Measurements from ENCODE around the gene ERF.
"Not testable (repeated sequence)": the region's sequence is repeated elsewhere in the genome, so short reads cannot be mapped to it uniquely, and the experiment has no call there.

The ERF gene

DNA sequence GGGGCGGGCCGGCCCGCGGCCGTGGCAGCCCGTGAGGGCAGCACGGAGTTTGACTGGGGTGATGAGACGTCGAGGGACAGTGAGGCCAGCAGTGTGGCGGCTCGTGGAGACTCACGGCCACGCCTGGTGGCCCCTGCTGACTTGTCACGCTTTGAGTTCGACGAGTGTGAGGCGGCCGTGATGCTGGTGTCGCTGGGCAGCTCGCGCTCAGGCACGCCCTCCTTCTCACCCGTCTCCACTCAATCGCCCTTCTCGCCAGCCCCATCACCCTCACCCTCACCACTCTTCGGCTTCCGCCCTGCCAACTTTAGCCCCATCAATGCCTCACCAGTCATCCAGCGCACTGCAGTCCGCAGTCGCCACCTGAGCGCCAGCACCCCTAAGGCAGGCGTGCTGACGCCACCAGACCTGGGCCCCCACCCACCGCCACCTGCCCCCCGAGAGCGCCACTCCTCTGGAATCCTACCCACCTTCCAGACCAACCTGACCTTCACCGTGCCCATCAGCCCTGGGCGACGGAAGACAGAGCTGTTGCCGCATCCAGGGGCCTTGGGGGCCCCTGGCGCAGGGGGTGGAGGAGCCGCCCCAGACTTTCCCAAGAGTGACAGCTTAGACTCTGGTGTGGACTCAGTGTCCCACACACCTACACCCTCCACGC, 18.6 kb upstream of the ERF start:
- peak; percentile 13 for DNase-seq

DNA sequence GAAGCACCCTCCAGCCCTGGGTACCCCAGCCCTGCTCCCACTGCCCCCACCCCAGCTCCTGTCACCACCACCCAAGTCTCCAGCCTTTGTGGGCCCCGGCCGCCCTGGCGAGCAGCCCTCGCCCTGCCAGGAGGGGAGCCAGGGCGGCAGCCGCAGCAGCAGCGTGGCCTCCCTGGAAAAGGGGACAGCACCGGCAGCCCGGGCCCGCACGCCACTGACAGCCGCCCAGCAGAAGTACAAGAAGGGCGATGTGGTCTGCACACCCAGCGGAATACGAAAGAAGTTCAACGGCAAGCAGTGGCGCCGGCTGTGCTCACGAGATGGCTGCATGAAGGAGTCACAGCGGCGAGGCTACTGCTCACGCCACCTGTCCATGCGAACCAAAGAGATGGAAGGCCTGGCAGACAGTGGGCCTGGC, 18.1 kb upstream of the ERF start:
- DNase-seq: peak; percentile 16

DNA sequence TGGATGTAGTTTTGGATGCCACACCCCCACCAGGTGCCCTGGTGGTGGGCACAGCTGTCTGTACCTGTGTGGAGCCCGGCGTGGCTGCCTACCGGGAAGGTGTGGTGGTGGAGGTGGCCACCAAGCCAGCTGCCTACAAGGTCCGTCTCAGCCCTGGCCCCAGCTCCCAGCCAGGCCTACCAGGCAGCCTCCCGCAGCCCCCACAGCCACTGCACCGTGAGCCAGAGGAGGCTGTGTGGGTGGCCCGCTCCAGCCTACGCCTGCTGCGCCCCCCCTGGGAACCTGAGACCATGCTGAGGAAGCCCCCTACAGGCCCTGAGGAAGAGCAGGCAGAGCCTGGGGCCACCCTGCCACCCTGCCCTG, 17.6 kb upstream of the ERF start:
- DNase-seq: no peak

DNA sequence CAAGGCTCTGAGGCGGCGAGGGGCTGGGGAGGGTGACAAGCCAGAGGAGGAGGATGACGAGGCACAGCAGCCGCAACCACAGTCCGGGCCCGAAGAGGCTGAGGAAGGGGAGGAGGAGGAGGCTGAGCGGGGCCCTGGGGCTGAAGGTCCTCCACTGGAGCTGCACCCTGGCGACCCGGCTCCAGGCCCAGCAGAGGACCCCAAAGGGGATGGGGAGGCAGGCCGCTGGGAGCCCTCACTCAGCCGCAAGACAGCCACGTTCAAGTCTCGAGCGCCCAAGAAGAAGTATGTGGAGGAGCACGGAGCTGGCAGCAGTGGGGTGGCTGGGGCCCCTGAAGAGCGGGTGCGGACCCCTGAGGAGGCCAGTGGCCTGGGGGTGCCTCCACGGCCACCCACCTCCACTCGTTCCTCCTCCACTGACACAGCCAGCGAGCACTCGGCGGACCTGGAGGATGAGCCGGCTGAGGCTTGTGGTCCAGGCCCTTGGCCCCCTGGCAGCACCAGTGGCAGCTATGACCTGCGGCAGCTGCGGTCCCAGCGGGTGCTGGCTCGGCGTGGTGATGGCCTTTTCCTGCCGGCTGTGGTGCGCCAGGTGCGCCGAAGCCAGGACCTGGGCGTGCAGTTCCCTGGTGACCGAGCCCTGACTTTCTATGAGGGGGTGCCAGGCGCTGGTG, 17.1 kb upstream of the ERF start:
- no peak for DNase-seq

DNA sequence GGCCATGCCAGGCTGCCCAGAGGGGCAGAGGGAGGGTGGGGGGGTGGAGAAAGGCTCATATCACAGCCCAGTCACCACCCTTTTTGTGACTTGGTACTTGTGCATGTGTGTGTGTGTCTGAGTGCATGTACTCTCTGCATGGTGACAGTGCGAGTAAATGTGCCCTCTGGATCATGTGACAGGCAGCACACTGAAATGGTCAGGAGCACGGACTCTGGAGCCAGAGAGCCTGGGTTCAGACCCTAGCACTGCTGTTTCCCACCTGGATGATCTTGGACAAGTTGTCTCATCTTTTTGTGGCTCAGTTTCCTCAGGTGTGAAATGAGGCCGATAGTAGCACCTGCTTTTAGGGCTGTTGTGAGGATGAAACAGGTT, 16.1 kb upstream of the ERF start:
- no peak for DNase-seq

DNA sequence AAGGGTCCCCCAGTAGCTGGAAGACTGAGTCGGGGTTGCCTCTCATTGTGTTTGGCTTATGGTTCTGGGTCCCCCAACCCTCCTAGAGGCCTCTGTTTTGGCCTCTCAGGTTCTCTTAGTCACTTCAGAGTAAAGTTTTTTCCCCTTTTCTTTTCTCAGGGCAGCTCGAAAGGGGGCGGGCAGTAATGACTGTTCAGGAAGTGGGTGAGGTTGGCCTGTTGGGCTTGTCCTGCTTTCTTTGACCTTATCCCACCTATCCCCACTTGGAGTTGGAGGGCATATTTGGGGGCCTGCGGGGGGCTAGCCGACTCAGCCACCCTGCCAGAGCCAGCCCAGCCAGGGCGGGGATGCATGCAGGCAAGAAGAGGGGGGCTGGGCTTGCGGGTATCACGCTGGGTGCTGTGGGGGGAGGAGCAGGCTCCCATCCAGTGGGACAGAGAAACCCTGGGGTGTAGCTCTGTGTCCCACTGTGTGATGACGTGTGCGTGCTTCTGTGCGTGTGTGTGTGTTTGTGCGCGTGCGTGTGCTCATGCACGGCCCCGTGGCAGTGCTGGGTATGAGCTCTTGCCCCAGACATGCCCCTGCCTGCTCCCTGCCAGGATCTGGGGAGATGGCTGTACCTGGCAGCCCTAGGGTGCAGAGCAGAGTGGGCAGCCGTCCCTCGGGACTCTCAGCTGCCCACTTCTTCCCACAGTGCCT, 15.6 kb upstream of the ERF start:
- DNase-seq: peak; percentile 70

DNA sequence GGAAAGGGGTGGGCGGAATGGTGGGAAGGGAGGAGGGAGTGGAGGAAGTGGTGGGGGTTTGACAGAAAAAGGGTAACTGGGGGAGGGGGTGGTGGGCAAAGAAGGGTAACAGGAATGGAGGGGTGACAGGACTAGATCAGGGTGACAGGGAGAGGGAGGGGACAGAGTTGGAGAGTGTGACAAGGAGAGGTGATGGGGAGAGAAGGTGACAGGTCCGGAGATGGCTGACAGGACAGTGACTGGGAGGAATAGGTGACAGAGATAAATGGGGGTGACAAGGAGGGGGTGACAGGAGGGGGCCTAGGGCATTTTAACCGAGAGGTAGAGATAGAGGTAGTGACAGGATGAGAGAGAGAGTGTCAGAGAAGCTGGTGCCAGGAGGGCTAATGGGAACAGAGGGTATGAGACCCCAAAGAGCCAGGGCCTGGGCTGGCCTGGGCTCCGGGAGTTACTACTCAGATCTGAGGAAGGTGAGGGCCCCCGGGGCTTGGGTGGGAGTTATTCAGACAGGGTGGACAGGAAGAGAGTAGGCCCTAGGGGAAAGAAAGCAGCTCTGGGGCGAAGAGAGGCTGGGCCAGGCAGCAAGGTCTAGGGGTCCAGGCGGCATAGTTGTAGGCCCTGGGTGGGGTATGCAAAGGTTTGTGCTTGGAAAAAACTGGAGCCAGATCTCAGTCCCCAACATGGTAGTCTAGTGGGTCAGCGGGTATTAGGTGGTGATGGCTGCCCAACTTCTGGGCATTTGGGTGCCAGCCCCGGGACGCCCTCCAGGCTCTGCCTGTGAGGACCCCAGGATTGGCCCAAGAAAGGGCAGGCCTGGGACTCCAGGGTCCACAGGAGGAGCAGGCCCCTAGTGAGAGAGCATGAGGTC, 14.8 kb upstream of the ERF start:
- DNase-seq: peak; percentile 22

DNA sequence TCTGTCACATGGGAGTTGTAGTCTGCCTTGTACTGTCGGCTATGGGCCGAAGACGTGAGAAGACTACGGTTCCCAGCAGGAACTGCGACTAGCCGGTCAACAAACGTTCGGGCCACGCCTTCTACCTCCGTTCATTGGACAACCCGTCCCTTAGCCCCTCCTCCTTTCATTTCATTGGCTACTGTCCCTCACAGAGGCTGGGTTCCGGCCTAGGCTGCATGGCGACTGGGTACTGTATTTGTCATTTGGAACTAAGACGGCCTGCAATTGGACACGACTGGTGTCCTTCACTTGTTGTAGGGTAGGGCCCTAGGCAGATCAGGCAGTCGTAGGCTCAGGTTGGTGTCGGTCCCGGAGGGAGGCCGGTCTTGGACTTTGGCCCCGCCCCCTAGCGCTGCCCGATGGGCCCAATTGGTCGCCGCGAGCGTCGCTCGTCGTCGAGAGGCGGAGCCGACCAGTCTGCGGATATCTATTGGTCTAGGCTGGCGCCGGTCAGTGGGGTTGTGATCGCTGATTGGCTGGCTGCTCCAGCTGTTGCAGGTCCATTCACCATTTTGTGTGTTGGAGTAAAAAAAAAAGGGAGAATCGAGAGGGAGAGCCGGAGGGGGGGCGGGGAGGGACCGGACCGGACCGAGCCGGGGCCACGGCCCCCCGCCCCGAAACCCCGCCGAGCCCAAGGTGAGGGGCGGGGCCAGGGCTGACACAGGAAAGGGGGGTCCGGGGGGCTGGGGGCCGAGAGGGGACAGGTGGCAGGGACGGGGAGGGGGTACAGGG, 14.0 kb upstream of the ERF start, which contains the start of gene CIC:
Gene CIC, plus strand, starts transcription at position 549 of the 774 bp plus-strand sequence. CDS start 2,532 bp downstream, outside the sequence.
- DNase-seq: peak; percentile 98

DNA sequence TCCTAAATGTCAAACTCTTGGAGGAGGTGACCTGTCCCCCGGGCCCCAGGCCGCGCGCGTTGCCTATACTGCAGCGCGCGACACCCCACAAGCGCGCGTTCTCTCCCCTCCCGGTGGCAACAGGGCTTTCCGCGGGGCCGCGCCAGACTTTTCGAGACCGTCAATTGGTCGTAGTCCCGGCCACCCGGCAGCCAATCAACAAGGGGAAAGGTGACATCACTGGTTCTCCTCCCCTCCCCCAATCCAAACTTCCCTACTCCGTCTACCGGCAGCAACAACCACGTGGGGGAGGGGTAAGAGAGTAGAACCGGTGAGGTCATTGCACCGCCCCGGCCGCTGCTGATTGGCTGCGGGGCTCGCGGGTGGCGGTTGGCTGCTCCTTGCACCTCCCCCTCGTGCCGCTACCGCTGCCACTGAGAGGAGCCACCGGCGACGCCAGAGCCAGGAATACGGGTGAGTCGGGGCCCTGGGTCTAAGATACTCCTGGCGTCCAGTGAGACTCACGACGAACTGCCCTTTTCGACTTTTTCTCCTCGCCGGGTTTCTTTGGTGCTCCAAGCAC, 13.3 kb upstream of the ERF start:
- peak; percentile 98 for DNase-seq

DNA sequence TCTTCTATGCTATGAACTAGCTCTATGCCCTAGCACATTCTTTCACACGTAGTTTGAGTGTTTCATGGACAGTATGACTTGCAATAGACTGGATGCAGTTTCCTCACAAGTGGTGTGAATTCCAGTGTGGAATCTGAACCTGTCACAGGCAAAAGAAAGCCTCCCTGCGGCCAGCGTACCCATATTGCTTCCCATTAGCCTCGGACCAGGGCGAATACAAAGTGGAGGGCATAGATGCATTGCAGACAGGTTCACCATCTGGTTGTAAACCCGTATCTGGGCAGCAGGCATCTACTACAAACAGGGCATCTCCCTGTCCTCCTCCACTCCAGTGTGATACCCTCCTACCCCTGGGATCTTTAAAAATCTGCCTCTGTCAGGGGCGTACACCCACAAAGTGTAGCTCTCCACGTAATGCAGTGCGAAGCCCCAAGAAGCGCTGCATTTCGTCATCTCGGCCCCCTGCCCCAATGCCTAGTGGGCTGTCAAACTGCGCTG, 12.8 kb upstream of the ERF start:
- no peak for DNase-seq

DNA sequence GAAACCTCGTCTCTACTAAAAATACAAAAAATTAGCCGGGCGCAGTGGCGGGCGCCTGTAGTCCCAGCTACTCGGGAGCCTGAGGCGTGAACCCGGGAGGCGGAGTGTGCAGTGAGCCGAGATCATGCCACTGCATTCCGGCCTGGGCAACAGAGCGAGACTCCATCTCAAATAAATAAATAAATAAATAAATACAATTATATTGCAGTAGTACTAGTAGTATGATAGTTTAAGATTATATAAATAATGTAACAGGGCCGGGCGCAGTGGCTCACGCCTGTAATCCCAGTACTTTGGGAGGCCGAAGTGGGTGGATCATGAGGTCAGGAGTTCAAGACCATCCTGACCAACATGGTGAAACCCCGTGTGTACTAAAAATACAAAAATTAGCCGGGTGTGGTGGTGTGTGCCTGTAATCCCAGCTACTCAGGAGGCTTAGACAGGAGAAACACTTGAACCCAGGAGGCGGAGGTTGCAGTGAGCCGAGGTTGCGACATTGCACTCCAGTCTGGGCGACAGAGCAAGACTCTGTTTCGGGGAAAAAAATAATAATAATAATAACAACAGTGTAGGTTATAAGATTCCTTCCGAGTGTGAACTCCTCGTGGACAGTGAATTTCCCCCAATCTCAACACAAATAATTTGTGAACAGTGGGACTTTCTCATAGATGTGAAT, 12.1 kb upstream of the ERF start:
- not testable (repeated sequence) for DNase-seq

DNA sequence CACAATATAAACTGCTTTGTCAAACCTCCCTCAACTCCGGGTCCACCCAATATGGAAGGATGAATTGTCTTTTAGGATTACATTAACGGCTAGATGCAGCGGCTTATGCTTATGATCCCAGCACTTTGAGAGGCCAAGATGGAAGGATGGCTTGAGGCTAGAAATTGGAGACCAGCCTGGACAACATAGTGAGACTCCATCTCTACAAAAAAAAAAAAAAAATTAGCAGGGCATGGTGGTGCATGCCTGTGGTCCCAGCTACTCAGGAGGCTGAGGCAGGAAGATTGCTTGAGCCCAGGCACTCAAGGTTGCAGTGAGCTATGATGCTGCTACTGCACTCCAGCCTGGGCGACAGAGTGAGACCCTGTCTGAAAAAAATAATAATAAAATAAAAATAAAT, 11.2 kb upstream of the ERF start:
- not testable (repeated sequence) for DNase-seq

DNA sequence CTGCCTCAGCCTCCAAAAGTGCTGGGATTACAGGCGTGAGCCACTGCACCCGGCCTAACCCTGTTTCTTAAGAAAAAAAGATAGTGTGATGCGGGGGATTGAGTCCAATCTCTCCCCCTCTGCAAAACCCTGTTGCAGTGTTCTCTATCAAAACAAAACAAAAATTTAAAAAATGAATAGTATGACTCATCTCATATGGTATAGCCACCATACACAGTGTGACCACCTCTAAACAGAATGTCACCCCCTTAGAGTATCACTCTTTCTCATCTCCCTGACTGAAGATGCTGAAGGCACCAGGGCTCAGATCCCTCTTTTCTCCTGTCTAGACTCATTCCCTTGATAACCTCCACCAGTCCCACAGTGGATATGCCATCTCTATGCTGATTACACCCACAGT, 6.8 kb upstream of the ERF start:
- no peak for DNase-seq

DNA sequence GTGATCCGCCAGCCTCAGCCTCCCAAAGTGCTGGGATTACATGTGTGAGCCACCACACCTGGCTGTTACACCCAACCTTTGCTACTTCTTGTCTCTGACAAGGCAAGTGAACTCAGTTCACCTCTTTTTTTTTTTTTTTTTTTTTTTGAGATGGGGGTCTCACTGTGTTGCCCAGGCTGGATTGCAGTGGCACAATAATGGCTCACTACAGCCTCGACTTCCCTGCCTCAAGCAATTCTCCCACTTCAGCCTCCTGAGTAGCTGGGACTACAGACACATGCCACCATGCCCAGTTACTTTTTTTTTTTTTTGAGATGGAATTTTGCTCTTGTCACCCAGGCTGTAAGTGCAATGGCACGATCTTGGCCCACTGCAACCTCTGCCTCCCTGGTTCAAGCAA, 2.9 kb upstream of the ERF start:
- DNase-seq: not testable (repeated sequence)

DNA sequence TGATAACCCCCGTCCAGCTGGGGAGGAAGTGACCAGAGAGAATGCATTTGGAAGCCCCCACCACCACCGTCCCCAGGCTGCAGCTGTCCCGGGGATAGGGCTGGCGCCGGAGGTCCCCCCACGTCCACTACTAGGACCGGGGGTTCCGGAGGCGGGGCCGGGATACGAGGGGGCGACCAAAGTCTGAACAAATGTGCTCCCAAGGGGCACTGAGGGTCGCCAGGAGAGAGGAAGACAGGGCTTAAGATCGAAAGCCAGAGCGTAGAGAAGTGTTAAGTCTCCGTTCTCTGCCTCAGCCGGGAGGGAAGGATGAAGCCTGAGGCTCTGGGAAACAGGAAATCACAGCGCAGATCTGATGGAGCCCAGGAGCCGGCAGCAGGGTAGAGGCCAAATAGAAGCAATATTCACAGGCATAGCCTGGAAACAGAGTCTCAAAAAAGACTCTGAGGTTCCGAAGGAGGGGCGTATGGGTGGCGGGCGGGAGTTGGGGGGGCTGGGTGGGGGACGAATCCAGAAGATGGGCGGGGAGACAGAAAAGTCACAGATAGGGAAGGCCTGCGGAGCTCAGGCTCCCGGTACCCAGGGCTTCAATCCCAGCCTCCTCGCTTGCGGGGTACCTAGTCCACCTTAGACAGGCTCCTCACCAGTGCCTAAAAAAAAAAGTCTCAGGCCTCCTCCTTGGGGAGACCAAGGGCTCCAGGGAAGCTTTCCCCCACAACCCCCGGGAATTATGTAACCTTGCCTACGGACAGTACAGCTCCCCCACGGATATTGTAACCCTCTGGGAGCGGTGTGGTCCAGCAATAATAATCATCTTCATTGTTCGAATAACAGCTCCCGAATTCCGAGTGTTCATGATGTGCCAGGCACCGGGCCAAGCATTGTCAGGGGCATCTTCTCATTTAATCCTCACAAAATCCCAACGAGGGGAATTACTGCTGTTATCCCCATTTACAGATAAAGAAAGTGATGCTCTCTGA, 1.1 kb upstream of the ERF start:
- no peak for DNase-seq

DNA sequence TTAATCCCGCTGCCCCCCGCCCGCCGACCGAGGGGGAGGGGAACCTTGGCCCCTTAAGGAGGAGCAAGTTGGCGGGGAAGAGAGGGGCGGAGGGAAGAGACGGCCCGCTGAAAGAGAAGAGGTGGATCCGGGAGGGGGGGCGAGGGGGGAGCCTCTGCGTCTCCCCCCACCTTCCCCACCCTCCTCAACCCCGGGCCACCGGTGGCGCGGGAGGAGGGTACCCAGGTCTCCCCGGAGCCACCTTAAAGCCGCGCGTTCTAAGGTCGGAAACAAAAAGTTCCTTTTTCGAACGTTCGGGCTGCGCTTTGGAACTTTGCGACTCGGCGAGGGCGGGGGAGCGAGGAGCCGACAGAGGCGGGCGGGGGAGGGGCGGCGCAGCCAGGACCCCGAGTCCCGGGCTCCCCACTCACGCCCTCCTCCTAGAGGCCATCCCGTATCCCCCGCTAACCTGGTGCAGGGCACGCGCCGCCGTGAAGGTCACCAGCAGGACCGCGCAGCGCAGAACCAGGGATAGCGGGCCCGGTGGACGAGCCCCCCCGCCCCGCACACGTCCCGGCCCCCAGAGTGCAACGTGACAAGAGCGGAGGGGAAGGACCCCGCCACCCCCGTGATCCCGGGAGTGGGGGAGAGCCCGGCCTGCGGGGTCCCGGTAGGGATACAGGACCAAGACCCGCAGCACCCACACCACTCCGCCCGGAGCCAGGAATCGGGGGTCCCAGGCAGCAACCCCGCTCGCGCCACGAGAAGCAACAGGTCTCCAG, 659 bp downstream of the ERF start:
- peak; percentile 79 for DNase-seq

DNA sequence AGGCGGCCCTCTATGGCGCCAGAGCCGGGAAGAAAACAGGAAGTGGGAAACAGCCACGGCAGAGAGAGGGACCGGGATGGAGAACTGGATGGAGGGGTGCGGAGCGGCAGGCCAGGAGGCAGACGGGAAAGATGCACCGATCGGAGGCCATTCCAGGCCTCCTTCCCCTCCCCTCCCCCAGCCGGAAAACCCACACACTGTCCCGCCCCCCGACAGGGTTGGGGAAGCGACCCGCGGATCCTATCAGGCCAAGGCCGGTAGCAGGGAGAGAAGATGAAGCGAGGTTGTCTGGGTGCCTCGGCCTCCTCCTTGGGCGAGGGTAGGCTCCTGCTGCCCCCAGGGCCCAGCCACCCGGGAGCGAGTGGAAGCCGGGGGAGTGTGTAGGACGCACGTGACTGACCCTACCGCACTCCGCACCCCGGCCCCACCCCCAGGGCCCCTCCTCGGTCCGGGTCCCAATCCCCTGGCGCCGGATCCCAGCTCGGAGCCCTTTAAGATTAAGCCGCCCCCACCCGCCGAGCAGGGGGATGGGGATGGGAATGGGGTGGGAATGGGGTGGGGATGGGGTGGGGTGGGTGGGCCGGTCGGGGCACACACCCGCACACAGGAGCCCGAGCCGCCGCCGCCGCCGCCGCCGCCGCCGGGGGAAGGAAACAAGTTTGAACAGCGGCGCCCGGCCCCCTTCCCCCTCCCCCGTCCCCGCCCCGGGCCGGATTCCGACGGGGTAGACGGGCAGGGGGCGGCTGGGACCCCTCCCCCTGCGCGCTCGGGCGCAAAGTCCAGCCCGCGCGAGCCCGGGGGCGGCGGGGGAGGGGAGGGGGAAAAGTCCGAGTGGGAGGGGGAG, 1.5 kb downstream of the ERF start:
- peak; percentile 70 for DNase-seq
